ENCODE results near the gene LOX.
"Not testable (repeated sequence)": the region's sequence is repeated elsewhere in the genome, so short reads cannot be mapped to it uniquely, and the experiment has no call there.

The LOX gene

DNA sequence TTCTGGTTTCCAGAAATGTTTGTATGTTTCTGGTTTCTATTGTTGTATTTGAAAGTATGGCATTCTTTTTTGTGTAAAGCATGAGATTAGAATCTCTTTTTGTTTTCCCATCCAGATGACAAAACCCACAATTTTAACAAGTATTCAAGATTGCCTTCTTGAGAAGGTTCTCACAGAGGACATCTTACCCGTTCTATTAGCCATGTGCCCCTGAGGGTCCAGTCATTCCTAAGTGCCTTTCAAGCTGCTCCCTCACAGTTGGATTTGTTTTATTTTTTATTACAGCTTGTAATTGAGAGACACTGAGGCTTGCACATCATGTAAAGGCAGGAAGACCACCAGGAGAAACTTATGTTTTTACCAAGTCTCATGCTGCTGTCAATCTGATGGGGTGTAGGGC lies 19.3 kb upstream of the LOX start:
- H3K36me3 ChIP-seq (ENCODE audit: insufficient read depth, low read length), result no peaks in the 10 kb centered on the region
- no peak overlapping the region for H3K4me3 ChIP-seq (ENCODE audit: low read depth, low read length)
- H3K79me2 ChIP-seq (ENCODE audit: control insufficient read depth, insufficient read depth, low read length, unreplicated experiment), result no peaks in the 10 kb centered on the region
- H2AFZ ChIP-seq (ENCODE audit: low read length, unreplicated experiment), result no peak overlapping the region
- H3K4me1 ChIP-seq (ENCODE audit: control insufficient read depth, insufficient read depth, low read length, unreplicated experiment), result peaks cover 53% of the 10 kb centered on the region
- H3K27ac ChIP-seq (ENCODE audit: low read depth, low read length), result no peak overlapping the region
- H3K27me3 ChIP-seq (ENCODE audit: insufficient read depth, low read length), result no peaks in the 10 kb centered on the region

- Histone ChIP-seq H3K4me1 (ENCODE audit: control insufficient read depth, insufficient read depth, low read length, unreplicated experiment) (peaks cover 58% of the 10 kb centered on the region), H3K27ac (ENCODE audit: low read depth, low read length) (no peak overlapping the region), H2AFZ (ENCODE audit: low read length, unreplicated experiment) (no peak overlapping the region)
These were observed 17.1 kb upstream of the LOX start for GRCh38 chr5:122095158-122095557.

GRCh38 chr5:122094251-122094650 lies 16.2 kb upstream of the LOX start:
- H3K4me3 ChIP-seq (ENCODE audit: low read depth, low read length); H2AFZ ChIP-seq (ENCODE audit: low read length, unreplicated experiment); H3K27me3 ChIP-seq (ENCODE audit: insufficient read depth, low read length); H3K79me2 ChIP-seq (ENCODE audit: control insufficient read depth, insufficient read depth, low read length, unreplicated experiment); H3K36me3 ChIP-seq (ENCODE audit: insufficient read depth, low read length): not testable (repeated sequence)
- Histone ChIP-seq H3K27ac (ENCODE audit: low read depth, low read length) (peak overlapping the region; percentile 91), H3K4me1 (ENCODE audit: control insufficient read depth, insufficient read depth, low read length, unreplicated experiment) (peaks cover 60% of the 10 kb centered on the region)

More at GRCh38 chr5:122095158-122095557, 17.1 kb upstream of the LOX start:
- no peaks in the 10 kb centered on the region for H3K79me2 ChIP-seq (ENCODE audit: control insufficient read depth, insufficient read depth, low read length, unreplicated experiment)
- H3K4me3 ChIP-seq (ENCODE audit: low read depth, low read length), result no peak overlapping the region
- no peaks in the 10 kb centered on the region for H3K36me3 ChIP-seq (ENCODE audit: insufficient read depth, low read length)
- H3K27me3 ChIP-seq (ENCODE audit: insufficient read depth, low read length), result no peaks in the 10 kb centered on the region

DNA sequence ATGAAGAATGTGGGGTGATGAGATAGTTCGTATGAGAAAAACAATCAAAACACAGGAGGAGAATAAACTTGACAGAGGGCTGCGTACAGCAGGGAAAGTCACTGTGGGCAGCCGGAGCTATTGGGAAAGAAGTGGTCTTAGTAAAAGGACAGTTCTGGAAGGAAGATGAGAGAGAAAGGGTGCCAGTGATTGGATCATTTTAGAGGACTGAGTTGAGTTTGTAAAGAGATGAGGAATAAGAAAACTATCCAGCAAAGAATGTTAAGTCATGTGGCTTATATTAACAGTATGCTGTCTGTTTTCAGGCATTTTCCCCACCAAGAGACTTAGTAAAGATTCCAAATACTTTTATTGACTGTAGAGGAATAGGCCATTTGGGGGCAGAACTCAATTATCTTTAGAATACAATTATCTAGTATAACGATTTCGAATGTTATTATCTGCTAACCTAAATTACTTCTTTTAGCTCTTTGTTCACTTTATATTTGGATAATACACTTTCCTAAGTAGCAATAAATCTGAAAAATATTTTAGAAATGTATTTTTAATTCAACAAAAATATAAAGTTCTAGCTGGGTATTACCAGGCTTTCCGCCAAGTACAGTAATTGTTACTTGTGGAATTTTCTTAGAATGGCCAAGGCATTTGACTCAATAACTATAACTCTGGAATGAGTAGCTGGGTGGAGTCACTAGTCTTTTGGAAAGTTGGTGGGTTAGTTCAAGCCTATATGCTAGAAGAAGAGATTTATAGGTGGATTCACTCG lies 15.5 kb upstream of the LOX start:
- peak overlapping the region; percentile 91 for H3K27ac ChIP-seq (ENCODE audit: low read depth, low read length)
- no peaks in the 10 kb centered on the region for H3K79me2 ChIP-seq (ENCODE audit: control insufficient read depth, insufficient read depth, low read length, unreplicated experiment)
- no peaks in the 10 kb centered on the region for H3K27me3 ChIP-seq (ENCODE audit: insufficient read depth, low read length)
- peak overlapping the region; percentile 58 for H3K4me3 ChIP-seq (ENCODE audit: low read depth, low read length)
- H3K4me1 ChIP-seq (ENCODE audit: control insufficient read depth, insufficient read depth, low read length, unreplicated experiment), result peaks cover 60% of the 10 kb centered on the region
- no peaks in the 10 kb centered on the region for H3K36me3 ChIP-seq (ENCODE audit: insufficient read depth, low read length)
- H2AFZ ChIP-seq (ENCODE audit: low read length, unreplicated experiment), result peak overlapping the region; percentile 44

GRCh38 chr5:122091936-122092600 lies 14.0 kb upstream of the LOX start:
- no peak overlapping the region for H3K4me3 ChIP-seq (ENCODE audit: low read depth, low read length)
- H3K4me1 ChIP-seq (ENCODE audit: control insufficient read depth, insufficient read depth, low read length, unreplicated experiment), result peaks cover 61% of the 10 kb centered on the region
- peak overlapping the region; percentile 86 for H2AFZ ChIP-seq (ENCODE audit: low read length, unreplicated experiment)
- H3K79me2 ChIP-seq (ENCODE audit: control insufficient read depth, insufficient read depth, low read length, unreplicated experiment), result no peaks in the 10 kb centered on the region
- no peaks in the 10 kb centered on the region for H3K36me3 ChIP-seq (ENCODE audit: insufficient read depth, low read length)
- H3K27me3 ChIP-seq (ENCODE audit: insufficient read depth, low read length), result no peaks in the 10 kb centered on the region
- peak overlapping the region; percentile 22 for H3K27ac ChIP-seq (ENCODE audit: low read depth, low read length)

DNA sequence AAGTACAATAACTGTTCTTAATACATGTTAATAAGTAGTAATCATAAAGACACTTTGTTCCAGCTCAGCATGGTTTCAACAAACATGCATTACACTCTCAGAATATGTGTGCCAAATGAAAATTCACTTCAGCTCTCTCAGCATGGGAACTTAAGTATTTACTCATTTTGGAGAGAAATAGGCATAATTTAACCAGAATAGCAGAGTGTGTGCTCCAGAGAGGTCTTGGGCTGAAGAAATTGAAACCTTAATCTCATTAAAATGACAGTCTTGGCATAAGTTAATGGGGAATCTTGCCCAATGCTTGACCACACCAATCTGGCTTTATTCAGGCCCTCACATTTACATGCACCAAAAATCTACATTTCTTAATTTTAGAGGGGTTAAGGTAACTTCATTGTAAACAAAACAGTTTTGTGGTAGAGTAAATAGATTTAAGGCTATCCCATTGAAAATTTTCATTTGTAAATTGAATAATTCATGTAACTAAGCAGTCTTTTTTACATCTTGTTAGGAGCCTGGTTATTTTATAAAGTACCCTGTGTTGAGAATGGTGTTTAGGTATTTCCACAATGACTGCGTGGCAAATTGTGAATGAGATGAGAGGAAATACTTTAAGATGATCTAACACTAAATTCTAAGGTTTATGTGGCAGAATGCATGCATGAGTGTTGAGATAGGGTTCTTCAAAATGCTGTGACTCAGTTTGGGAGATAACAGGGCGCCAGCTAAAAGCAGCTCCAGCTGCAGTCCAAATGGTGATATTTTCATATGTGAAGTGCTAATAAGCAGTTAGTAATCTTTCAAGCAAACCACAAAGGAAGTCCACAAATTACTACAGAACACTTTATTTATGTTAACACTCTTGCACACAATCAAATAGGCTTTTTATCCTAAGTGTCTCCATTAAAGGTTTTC lies 11.3 kb upstream of the LOX start:
- H3K4me3 ChIP-seq (ENCODE audit: low read depth, low read length), result peak overlapping the region; percentile 27; the same call in 1 of the 2 replicates
- H3K36me3 ChIP-seq (ENCODE audit: insufficient read depth, low read length), result no peaks in the 10 kb centered on the region
- peaks cover 52% of the 10 kb centered on the region for H3K4me1 ChIP-seq (ENCODE audit: control insufficient read depth, insufficient read depth, low read length, unreplicated experiment)
- no peaks in the 10 kb centered on the region for H3K79me2 ChIP-seq (ENCODE audit: control insufficient read depth, insufficient read depth, low read length, unreplicated experiment)
- no peaks in the 10 kb centered on the region for H3K27me3 ChIP-seq (ENCODE audit: insufficient read depth, low read length)
- H2AFZ ChIP-seq (ENCODE audit: low read length, unreplicated experiment), result peak overlapping the region; percentile 47
- peak overlapping the region; percentile 84 for H3K27ac ChIP-seq (ENCODE audit: low read depth, low read length)

- no peaks in the 10 kb centered on the region for H3K79me2 ChIP-seq (ENCODE audit: control insufficient read depth, insufficient read depth, low read length, unreplicated experiment)
- no peaks in the 10 kb centered on the region for H3K27me3 ChIP-seq (ENCODE audit: insufficient read depth, low read length)
- H2AFZ ChIP-seq (ENCODE audit: low read length, unreplicated experiment), result no peak overlapping the region
- H3K4me1 ChIP-seq (ENCODE audit: control insufficient read depth, insufficient read depth, low read length, unreplicated experiment), result peaks cover 27% of the 10 kb centered on the region
- H3K27ac ChIP-seq (ENCODE audit: low read depth, low read length), result no peak overlapping the region
- no peaks in the 10 kb centered on the region for H3K36me3 ChIP-seq (ENCODE audit: insufficient read depth, low read length)
- H3K4me3 ChIP-seq (ENCODE audit: low read depth, low read length), result no peak overlapping the region
These were observed 7.0 kb upstream of the LOX start for GRCh38 chr5:122085041-122085440.

GRCh38 chr5:122083535-122083934 lies 5.5 kb upstream of the LOX start:
- no peak overlapping the region for H3K4me3 ChIP-seq (ENCODE audit: low read depth, low read length)
- no peak overlapping the region for H2AFZ ChIP-seq (ENCODE audit: low read length, unreplicated experiment)
- no peaks in the 10 kb centered on the region for H3K27me3 ChIP-seq (ENCODE audit: insufficient read depth, low read length)
- H3K27ac ChIP-seq (ENCODE audit: low read depth, low read length), result no peak overlapping the region
- no peaks in the 10 kb centered on the region for H3K79me2 ChIP-seq (ENCODE audit: control insufficient read depth, insufficient read depth, low read length, unreplicated experiment)
- H3K36me3 ChIP-seq (ENCODE audit: insufficient read depth, low read length), result no peaks in the 10 kb centered on the region
- H3K4me1 ChIP-seq (ENCODE audit: control insufficient read depth, insufficient read depth, low read length, unreplicated experiment), result peaks cover 21% of the 10 kb centered on the region

DNA sequence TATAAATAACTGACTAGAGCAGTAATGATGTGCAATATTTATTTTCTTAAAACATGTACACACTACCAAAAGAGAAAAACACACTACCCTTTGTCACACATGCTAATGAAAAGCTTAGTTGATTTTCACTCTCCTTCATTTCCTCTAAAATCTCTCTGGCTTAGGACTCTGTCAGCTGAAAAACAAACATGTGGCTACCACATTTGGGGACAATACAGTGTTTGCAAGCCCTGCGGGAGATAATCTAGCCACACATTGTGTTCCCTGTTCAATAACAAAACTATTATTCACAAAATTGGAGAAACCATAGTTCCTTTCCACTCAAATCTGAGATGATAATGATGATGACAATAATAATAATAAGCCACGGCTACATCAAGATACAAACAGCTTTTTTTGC lies 3.5 kb upstream of the LOX start:
- no peak overlapping the region for H3K27ac ChIP-seq (ENCODE audit: low read depth, low read length)
- H3K79me2 ChIP-seq (ENCODE audit: control insufficient read depth, insufficient read depth, low read length, unreplicated experiment), result peaks cover 15% of the 10 kb centered on the region
- H3K27me3 ChIP-seq (ENCODE audit: insufficient read depth, low read length), result no peaks in the 10 kb centered on the region

DNA sequence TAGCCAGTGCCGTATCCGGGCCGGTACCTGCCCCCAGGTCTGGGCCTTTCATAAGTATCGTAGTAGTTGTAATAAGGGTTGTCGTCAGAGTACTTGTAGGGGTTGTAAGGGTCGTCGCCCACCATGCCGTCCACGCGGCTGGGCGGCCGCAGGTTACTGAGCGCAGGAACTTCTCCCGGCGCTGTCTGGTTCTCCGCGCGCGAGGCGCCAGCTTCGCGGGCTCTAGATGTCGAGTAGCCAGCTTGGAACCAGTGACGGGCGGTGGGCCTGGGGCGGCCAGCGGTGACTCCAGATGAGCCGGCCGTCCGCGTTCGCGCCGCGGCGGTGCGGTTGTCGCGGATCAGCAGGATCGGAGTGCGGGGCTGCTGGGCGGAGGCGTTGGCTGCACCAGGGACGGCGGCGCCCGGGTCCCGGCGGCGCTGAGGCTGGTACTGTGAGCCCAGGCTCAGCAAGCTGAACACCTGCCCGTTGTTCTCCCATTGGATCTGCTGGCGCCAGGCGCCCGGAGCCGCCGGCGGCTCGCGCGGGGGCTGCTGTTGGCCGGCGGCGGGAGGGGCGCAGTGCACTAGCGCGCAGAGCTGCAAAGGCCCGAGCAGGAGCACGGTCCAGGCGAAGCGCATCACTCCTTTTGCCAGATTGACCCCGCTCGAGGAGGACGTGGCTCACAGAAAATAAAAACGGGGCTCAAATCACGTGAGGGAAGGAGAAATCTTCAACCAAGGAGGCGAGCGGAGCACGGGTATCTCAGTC lies 518 bp downstream of the LOX start:
- H3K4me3 ChIP-seq (ENCODE audit: low read depth, low read length), result peak overlapping the region; percentile 96
- peaks cover 53% of the 10 kb centered on the region for H3K79me2 ChIP-seq (ENCODE audit: control insufficient read depth, insufficient read depth, low read length, unreplicated experiment)
- peak overlapping the region; percentile 79 for H2AFZ ChIP-seq (ENCODE audit: low read length, unreplicated experiment)
- peaks cover 26% of the 10 kb centered on the region for H3K36me3 ChIP-seq (ENCODE audit: insufficient read depth, low read length)
- H3K4me1 ChIP-seq (ENCODE audit: control insufficient read depth, insufficient read depth, low read length, unreplicated experiment), result peaks cover 50% of the 10 kb centered on the region
- peak overlapping the region; percentile 88 for H3K27ac ChIP-seq (ENCODE audit: low read depth, low read length)
- no peaks in the 10 kb centered on the region for H3K27me3 ChIP-seq (ENCODE audit: insufficient read depth, low read length)

More for the DNA sequence above, 3.5 kb upstream of the LOX start:
- H3K4me1 ChIP-seq (ENCODE audit: control insufficient read depth, insufficient read depth, low read length, unreplicated experiment), result peaks cover 20% of the 10 kb centered on the region
- no peaks in the 10 kb centered on the region for H3K36me3 ChIP-seq (ENCODE audit: insufficient read depth, low read length)
- peak overlapping the region; percentile 29; the same call in 1 of the 2 replicates for H3K4me3 ChIP-seq (ENCODE audit: low read depth, low read length)
- peak overlapping the region; percentile 16 for H2AFZ ChIP-seq (ENCODE audit: low read length, unreplicated experiment)
